WERI-Rb-1 (cell line): ENCODE data around the gene SLC35G2.

Experiments used
- DNase-seq: peaks from one replicate; pipeline ENCODE4 v3.0.0-alpha.2; 2020
- H3K27ac ChIP-seq: fragments of 250-450 bp; sonication (Bioruptor Pico); 2 replicates; pipeline ENCODE4 v1.5.1; 2020; ENCODE audit warnings: mild to moderate bottlenecking, moderate library complexity
- H3K27me3 ChIP-seq: fragments of 250-450 bp; sonication (Bioruptor Pico); 2 replicates; pipeline ENCODE4 v1.5.1; 2021; ENCODE audit warnings: mild to moderate bottlenecking, low read depth, moderate library complexity; ENCODE audit not compliant: insufficient read depth, severe bottlenecking
- H3K36me3 ChIP-seq: fragments of 250-450 bp; sonication (Bioruptor Pico); 2 replicates; pipeline ENCODE4 v1.5.1; 2020; ENCODE audit warnings: mild to moderate bottlenecking, moderate library complexity
- H3K4me3 ChIP-seq: 2 replicates; pipeline ENCODE4 v1.5.1; 2011; ENCODE audit warnings: low read depth, mild to moderate bottlenecking, control low read depth, low read length
- H3K9me3 ChIP-seq: fragments of 250-450 bp; sonication (Bioruptor Pico); 2 replicates; pipeline ENCODE4 v1.5.1; 2021; ENCODE audit warnings: mild to moderate bottlenecking, moderate library complexity; ENCODE audit not compliant: severe bottlenecking
- CTCF ChIP-seq: IDR thresholded peaks from 2 replicates; pipeline ENCODE4 v1.5.1; 2011; ENCODE audit warnings: low read depth, mild to moderate bottlenecking, control low read depth, inconsistent platforms, low read length

SLC35G2 gene

DNA sequence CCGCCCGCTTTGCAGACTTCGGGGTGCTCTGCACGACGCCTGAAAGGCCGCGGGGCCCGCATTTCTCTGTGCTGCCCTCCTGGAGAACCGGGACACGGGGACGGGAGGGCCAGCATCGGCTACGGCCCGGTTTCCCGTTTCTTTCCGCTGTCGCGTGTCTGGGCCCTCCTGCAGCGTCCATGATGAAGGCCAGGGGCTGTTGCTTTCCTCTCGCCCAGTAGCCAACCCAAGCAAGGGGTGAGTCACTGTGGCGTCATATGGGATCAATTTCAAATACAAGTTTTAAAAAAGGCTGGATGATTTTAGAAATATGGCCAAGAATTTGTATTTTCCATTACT is 435 bp downstream of the SLC35G2 start:
- Histone ChIP-seq H3K36me3 (peaks cover 16% of the 10 kb centered on the region), H3K27ac (peak overlapping the region; percentile 82), H3K9me3 (peaks cover 5% of the 10 kb centered on the region), H3K27me3 (no peaks in the 10 kb centered on the region), H3K4me3 (peak overlapping the region; percentile 76)
- peak; percentile 46 for DNase-seq
- TF ChIP-seq CTCF: no peak

GRCh38 chr3:136819731-136820679 is 1.1 kb downstream of the SLC35G2 start:
- Histone ChIP-seq H3K27me3 (no peaks in the 10 kb centered on the region), H3K36me3 (peaks cover 16% of the 10 kb centered on the region), H3K27ac (peak overlapping the region; percentile 82), H3K9me3 (peaks cover 5% of the 10 kb centered on the region), H3K4me3 (peak overlapping the region; percentile 76)
- TF ChIP-seq CTCF: no peak
- DNase-seq: peak; percentile 57

- H3K27ac ChIP-seq: no peak overlapping the region
- no peak for DNase-seq
- TF ChIP-seq CTCF: no peak
- no peaks in the 10 kb centered on the region for H3K27me3 ChIP-seq
- H3K9me3 ChIP-seq: no peaks in the 10 kb centered on the region
- H3K36me3 ChIP-seq: peaks cover 9% of the 10 kb centered on the region
- H3K4me3 ChIP-seq: no peak overlapping the region
Observed at GRCh38 chr3:136831461-136831860, 12.5 kb downstream of the SLC35G2 start.

GRCh38 chr3:136835089-136835812 is 16.3 kb downstream of the SLC35G2 start:
- Histone ChIP-seq H3K27me3 (no peaks in the 10 kb centered on the region), H3K27ac (no peak overlapping the region), H3K4me3 (no peak overlapping the region), H3K9me3 (no peaks in the 10 kb centered on the region), H3K36me3 (peaks cover 15% of the 10 kb centered on the region)
- no peak for DNase-seq
- no peak for TF ChIP-seq CTCF

DNA sequence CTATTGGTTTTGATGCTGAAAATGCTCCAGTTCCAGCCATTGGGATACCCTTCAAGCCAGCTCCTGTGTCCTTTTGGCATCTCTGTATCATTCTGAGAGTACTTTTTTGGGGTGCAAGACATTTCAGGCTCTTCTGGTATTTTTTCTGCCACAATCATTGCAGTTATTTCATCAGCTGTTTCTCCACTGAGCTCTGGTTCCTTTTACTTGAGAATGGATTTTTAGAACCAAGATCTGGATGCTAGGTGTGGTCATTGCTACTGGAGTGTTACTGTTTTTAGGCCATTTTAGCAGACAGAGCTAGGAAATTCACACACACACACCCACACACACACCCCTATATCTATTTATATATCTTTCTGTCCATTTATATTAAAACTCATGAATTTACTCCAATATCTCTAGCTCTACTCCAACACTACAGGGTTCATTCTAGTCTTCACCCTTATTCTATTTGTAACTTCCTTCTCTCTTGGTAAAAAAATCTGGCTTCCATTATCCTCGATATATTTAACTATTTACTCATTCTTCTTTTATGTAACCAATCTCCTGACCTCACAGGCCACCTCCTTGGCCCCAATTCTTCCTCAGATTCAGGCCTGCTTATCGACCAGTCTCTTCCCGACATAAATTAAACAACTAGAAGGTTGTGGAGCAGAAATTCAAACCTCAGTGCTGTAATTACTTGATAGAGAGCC is 17.0 kb downstream of the SLC35G2 start:
- H3K27me3 ChIP-seq: no peaks in the 10 kb centered on the region
- no peak overlapping the region for H3K4me3 ChIP-seq
- no peak for DNase-seq
- H3K27ac ChIP-seq: no peak overlapping the region
- H3K9me3 ChIP-seq: no peaks in the 10 kb centered on the region
- no peak for TF ChIP-seq CTCF
- peaks cover 15% of the 10 kb centered on the region for H3K36me3 ChIP-seq
